ENCODE measurements around the gene ZNF316. TPM values are rescaled to one million over a fixed set of nuclear protein-coding genes. Genes with fewer than 3 reads are reported as not detected.

The ZNF316 gene
- polyA plus RNA-seq, 1 of the 3 experiments (the other 2 are of a cell fraction) = 18.6 TPM

GRCh38 chr7:6654842-6655610, 17.9 kb downstream of the ZNF316 start (continued):
- TF ChIP-seq NFIC (IDR thresholded peaks at IDR 0.05; ENCODE audit: borderline replicate concordance) = no peak
- TF ChIP-seq RAD21 (IDR thresholded peaks at IDR 0.05; ENCODE audit: low read length) = no peak
- no peak for TF ChIP-seq EZH2phosphoT487 (IDR thresholded peaks at IDR 0.05; ENCODE audit: borderline replicate concordance, low read depth)
- TF ChIP-seq FOSL2 (IDR thresholded peaks at IDR 0.05; ENCODE audit: borderline replicate concordance, low read depth) = no peak
- TF ChIP-seq USF2 (IDR thresholded peaks at IDR 0.05; ENCODE audit: borderline replicate concordance, low read depth, low read length) = no peak
- no peak for TF ChIP-seq FOXJ3 (CRISPR knock-in tag; IDR thresholded peaks at IDR 0.05)
- TF ChIP-seq POLR2AphosphoS5 (IDR thresholded peaks at IDR 0.05; ENCODE audit: low read depth, low read length) = no peak
- TF ChIP-seq NRF1 (IDR thresholded peaks at IDR 0.05; ENCODE audit: low read depth, low read length) = no peak
- no peak for TF ChIP-seq CTCF (IDR thresholded peaks at IDR 0.05)
- TF ChIP-seq TEAD4 (IDR thresholded peaks at IDR 0.05; ENCODE audit: borderline replicate concordance, insufficient read depth) = no peak
- TF ChIP-seq GATA2 (CRISPR knock-in tag; IDR thresholded peaks at IDR 0.05) = no peak
- no peak for TF ChIP-seq RXRA (IDR thresholded peaks at IDR 0.05; ENCODE audit: borderline replicate concordance, low read depth)
- no peak for TF ChIP-seq EP300 (IDR thresholded peaks at IDR 0.05; ENCODE audit: borderline replicate concordance in 1 of 2, low read depth in 1 of 2, low read length in 1 of 2)

GRCh38 chr7:6655636-6656385, 18.7 kb downstream of the ZNF316 start:
- Histone ChIP-seq H3K9me3 (no peaks in the 10 kb centered on the region), H3F3A (replicated peaks; ENCODE audit: insufficient read depth) (peaks cover 11% of the 10 kb centered on the region), H3K4me3 (ENCODE audit: low read depth in 2 of 2, low read length in 1 of 2) (no peak overlapping the region), H3K27me3 (ENCODE audit: insufficient read depth) (no peaks in the 10 kb centered on the region), H2AFZ (ENCODE audit: low read depth) (no peak overlapping the region), H3K36me3 (replicated peaks in 1 of 2; ENCODE audit: control insufficient read depth in 1 of 2, insufficient read depth in 2 of 2, low read length in 1 of 2) (peaks cover 27 to 39% of the 10 kb centered on the region in 2 experiments), H3K79me2 (ENCODE audit: insufficient read depth) (no peaks in the 10 kb centered on the region), H3K9ac (no peak overlapping the region), H3K4me1 (ENCODE audit: control insufficient read depth in 1 of 2, insufficient read depth in 2 of 2, low read depth in 1 of 2, low read length in 1 of 2) (peaks cover 0 to 13% of the 10 kb centered on the region in 2 experiments; a peak in 1 of 4 replicates), H3K9me2 (no peaks in the 10 kb centered on the region), H3K4me2 (no peak overlapping the region), H3K27ac (ENCODE audit: low read depth in 2 of 2, low read length in 1 of 2) (no peak overlapping the region), H4K20me1 (ENCODE audit: insufficient read depth) (no peaks in the 10 kb centered on the region)
- no peak for TF ChIP-seq EP300 (IDR thresholded peaks at IDR 0.05; ENCODE audit: borderline replicate concordance in 1 of 2, low read depth in 1 of 2, low read length in 1 of 2)
- no peak for TF ChIP-seq FOXJ3 (CRISPR knock-in tag; IDR thresholded peaks at IDR 0.05)
- TF ChIP-seq JUND (IDR thresholded peaks at IDR 0.05) = no peak
- no peak for TF ChIP-seq RCOR1 (IDR thresholded peaks at IDR 0.05; ENCODE audit: low read length)
- no peak for TF ChIP-seq GATA2 (CRISPR knock-in tag; IDR thresholded peaks at IDR 0.05)
- TF ChIP-seq MEF2A (IDR thresholded peaks at IDR 0.05; ENCODE audit: borderline replicate concordance, low read depth) = no peak
- no peak for TF ChIP-seq SMC3 (IDR thresholded peaks at IDR 0.05; ENCODE audit: low read depth, low read length)
- TF ChIP-seq GABPA (IDR thresholded peaks at IDR 0.05; ENCODE audit: low read depth) = no peak
- TF ChIP-seq NRF1 (IDR thresholded peaks at IDR 0.05; ENCODE audit: low read depth, low read length) = no peak
- TF ChIP-seq CTCF (IDR thresholded peaks at IDR 0.05) = no peak
- TF ChIP-seq RFX5 (IDR thresholded peaks at IDR 0.05; ENCODE audit: low read length) = no peak
- TF ChIP-seq SIN3A (IDR thresholded peaks at IDR 0.05; ENCODE audit: borderline replicate concordance, low read depth, low read length) = no peak
- no peak for TF ChIP-seq ELF1 (IDR thresholded peaks at IDR 0.05)
- TF ChIP-seq IRF3 (IDR thresholded peaks at IDR 0.05; ENCODE audit: low read depth, low read length) = no peak
- no peak for TF ChIP-seq TAF1 (IDR thresholded peaks at IDR 0.05; ENCODE audit: borderline replicate concordance, low read depth, low read length)
- no peak for TF ChIP-seq EZH2phosphoT487 (IDR thresholded peaks at IDR 0.05; ENCODE audit: borderline replicate concordance, low read depth)
- ChIA-PET CTCF (no interaction called here), POLR2A (no interaction called here)
- peak; percentile 44 for DNase-seq
- WGBS (ENCODE audit: low lambda C conversion rate) = 99% methylated on average over 16 of the region's 17 CpGs
